Progenitor cell of endocrine pancreas (in vitro differentiated cells): ENCODE data around the gene SPG11. TPM values are rescaled to one million over a fixed set of nuclear protein-coding genes. Genes with fewer than 3 reads are reported as not detected.
A peak's percentile ranks its signal among the peaks of the same experiment; 100 is the strongest.

ENCODE experiments used
- DNase-seq: peaks from one replicate; pipeline ENCODE4 v3.0.0; 2021; ENCODE audit warnings: low spot score; ENCODE audit not compliant: unreplicated experiment
- H3K27ac Mint-ChIP-seq: 2 replicates; pipeline ENCODE4 v1.8.0; 2021; ENCODE audit warnings: mild to moderate bottlenecking, moderate library complexity, mixed read lengths
- H3K27me3 Mint-ChIP-seq: 2 replicates; pipeline ENCODE4 v1.8.0; 2021; ENCODE audit warnings: mixed read lengths
- H3K36me3 Mint-ChIP-seq: 2 replicates; pipeline ENCODE4 v1.8.0; 2022; ENCODE audit warnings: mixed read lengths; ENCODE audit not compliant: insufficient read depth
- H3K4me1 Mint-ChIP-seq: 2 replicates; pipeline ENCODE4 v1.8.0; 2021; ENCODE audit warnings: low read depth, mixed read lengths
- H3K4me3 Mint-ChIP-seq: 2 replicates; pipeline ENCODE4 v1.8.0; 2021; ENCODE audit warnings: low read depth, mild to moderate bottlenecking, moderate library complexity, mixed read lengths
- H3K9me3 Mint-ChIP-seq: 2 replicates; pipeline ENCODE4 v1.8.0; 2021; ENCODE audit warnings: low read depth, mixed read lengths
- total RNA-seq: library from RNA; stranded (reverse); gene quantifications from 2 replicates; pipeline ENCODE4 v1.2.1, GENCODE V29; 2021
- TF ChIP-seq, protein P1 (sequence below): fragments of 200-600 bp; sonication (generic); IDR thresholded peaks from one replicate; pipeline ENCODE4 v1.5.0; 2021; ENCODE audit warnings: antibody characterized with exemption, mild to moderate bottlenecking; ENCODE audit not compliant: unreplicated experiment

The SPG11 gene
- total RNA-seq, 1 donor from 2014 or later = 96.4 TPM

- Mint-ChIP-seq H3K27ac (no peak overlapping the region), H3K36me3 (peaks cover 15% of the 10 kb centered on the region), H3K4me1 (peaks cover 8% of the 10 kb centered on the region), H3K4me3 (no peak overlapping the region), H3K9me3 (no peaks in the 10 kb centered on the region), H3K27me3 (no peaks in the 10 kb centered on the region)
- no peak for DNase-seq
- TF ChIP-seq, protein P1, sequence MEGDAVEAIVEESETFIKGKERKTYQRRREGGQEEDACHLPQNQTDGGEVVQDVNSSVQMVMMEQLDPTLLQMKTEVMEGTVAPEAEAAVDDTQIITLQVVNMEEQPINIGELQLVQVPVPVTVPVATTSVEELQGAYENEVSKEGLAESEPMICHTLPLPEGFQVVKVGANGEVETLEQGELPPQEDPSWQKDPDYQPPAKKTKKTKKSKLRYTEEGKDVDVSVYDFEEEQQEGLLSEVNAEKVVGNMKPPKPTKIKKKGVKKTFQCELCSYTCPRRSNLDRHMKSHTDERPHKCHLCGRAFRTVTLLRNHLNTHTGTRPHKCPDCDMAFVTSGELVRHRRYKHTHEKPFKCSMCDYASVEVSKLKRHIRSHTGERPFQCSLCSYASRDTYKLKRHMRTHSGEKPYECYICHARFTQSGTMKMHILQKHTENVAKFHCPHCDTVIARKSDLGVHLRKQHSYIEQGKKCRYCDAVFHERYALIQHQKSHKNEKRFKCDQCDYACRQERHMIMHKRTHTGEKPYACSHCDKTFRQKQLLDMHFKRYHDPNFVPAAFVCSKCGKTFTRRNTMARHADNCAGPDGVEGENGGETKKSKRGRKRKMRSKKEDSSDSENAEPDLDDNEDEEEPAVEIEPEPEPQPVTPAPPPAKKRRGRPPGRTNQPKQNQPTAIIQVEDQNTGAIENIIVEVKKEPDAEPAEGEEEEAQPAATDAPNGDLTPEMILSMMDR = no peak
These were observed 4.4 kb downstream of the SPG11 start for GRCh38 chr15:44659056-44659455.

- Mint-ChIP-seq H3K27me3 (no peaks in the 10 kb centered on the region), H3K9me3 (no peaks in the 10 kb centered on the region), H3K36me3 (peaks cover 16% of the 10 kb centered on the region), H3K4me1 (peaks cover 4% of the 10 kb centered on the region), H3K27ac (no peak overlapping the region), H3K4me3 (no peak overlapping the region)
- TF ChIP-seq, protein P1 = no peak
- DNase-seq = no peak
These were observed 6.1 kb downstream of the SPG11 start for GRCh38 chr15:44657378-44657777.

GRCh38 chr15:44656913-44657312, 6.5 kb downstream of the SPG11 start:
- no peaks in the 10 kb centered on the region for H3K9me3 Mint-ChIP-seq
- DNase-seq = no peak
- H3K27me3 Mint-ChIP-seq = no peaks in the 10 kb centered on the region
- H3K4me3 Mint-ChIP-seq = no peak overlapping the region
- TF ChIP-seq, protein P1 = no peak
- peaks cover 16% of the 10 kb centered on the region for H3K36me3 Mint-ChIP-seq
- no peak overlapping the region for H3K27ac Mint-ChIP-seq
- H3K4me1 Mint-ChIP-seq = peaks cover 3% of the 10 kb centered on the region

- H3K9me3 Mint-ChIP-seq = no peaks in the 10 kb centered on the region
- peaks cover 2% of the 10 kb centered on the region for H3K4me1 Mint-ChIP-seq
These were observed 7.2 kb downstream of the SPG11 start for GRCh38 chr15:44656298-44656697.

DNA sequence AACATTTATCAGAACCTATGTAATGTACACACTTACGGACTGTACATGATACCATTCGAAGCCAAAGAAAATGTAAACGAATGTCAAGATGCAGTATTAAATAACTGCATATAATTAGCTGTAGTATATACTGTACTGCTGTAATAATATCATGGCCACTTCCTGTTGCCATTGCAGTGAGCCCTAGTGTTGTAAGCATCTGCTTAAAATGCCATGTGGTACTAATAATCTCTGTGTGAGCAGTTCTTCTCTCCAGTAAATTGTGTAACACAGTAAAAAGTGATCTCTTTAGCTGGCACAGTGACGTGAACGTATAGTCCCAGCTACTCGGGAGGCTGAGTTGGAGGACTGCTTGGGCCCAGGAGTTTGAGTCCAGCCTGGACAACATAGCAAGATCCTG, 8.6 kb downstream of the SPG11 start:
- no peaks in the 10 kb centered on the region for H3K27me3 Mint-ChIP-seq
- H3K4me1 Mint-ChIP-seq = no peaks in the 10 kb centered on the region
- no peaks in the 10 kb centered on the region for H3K9me3 Mint-ChIP-seq
- H3K36me3 Mint-ChIP-seq = peaks cover 18% of the 10 kb centered on the region
- no peak overlapping the region for H3K4me3 Mint-ChIP-seq
- DNase-seq = no peak
- TF ChIP-seq, protein P1 = no peak
- H3K27ac Mint-ChIP-seq = no peak overlapping the region

More at GRCh38 chr15:44656298-44656697, 7.2 kb downstream of the SPG11 start:
- DNase-seq = no peak
- TF ChIP-seq, protein P1 = no peak
- Mint-ChIP-seq H3K27ac (peak overlapping the region; percentile 46), H3K27me3 (no peaks in the 10 kb centered on the region), H3K36me3 (peaks cover 16% of the 10 kb centered on the region), H3K4me3 (no peak overlapping the region)
